IPS DF 4.7 (cell line): ENCODE data around the gene STK24.

Experiments used
- DNase-seq: peaks from one replicate; pipeline ENCODE4 v3.0.0-alpha.2; 2013; ENCODE audit warnings: low spot score; ENCODE audit errors: extremely low read depth

The STK24 gene

GRCh38 chr13:98534821-98535220, 42.1 kb downstream of the STK24 start:
- no peak for DNase-seq

GRCh38 chr13:98533912-98534311, 43.0 kb downstream of the STK24 start:
- no peak for DNase-seq

GRCh38 chr13:98532254-98532653, 44.7 kb downstream of the STK24 start:
- no peak for DNase-seq

GRCh38 chr13:98530217-98530616, 46.7 kb downstream of the STK24 start:
- DNase-seq, result no peak

- no peak for DNase-seq
Observed at GRCh38 chr13:98529171-98529570, 47.7 kb downstream of the STK24 start.

DNA sequence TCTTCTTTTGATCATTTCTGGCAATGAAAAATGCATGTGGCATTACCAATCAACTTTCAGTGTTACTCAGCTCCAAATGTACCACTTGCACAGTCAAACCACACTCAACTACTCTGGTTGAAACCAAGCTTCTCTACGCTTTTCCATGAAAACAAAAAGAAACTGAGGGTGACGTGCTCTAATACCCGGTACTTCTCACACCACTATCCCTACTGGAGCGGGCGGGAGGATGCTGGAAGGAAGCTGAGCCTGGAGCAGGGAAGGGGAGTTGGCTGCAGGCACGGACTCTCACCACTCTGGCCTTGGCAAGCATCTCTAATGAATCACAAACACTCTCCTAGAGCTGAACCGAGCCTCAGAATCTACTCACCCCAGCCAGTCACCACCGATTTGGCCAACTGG, 48.2 kb downstream of the STK24 start:
- DNase-seq, result no peak

GRCh38 chr13:98527526-98527925, 49.4 kb downstream of the STK24 start:
- DNase-seq, result no peak

DNA sequence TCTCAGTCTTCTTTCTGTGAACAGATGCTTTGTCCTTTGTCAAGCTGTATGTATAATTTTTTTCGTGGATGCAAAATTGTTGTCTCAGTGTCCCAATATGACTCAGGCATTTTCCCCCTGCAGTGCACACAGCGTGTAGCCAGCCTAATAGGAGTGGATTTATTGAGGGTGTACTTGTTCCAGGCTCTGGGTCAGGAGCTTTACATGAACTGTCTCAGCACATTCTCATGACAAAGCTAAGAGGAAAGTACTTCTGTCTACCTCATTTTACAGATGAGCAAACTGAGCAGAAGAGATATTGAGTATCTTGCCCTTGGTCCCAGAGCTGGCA, 50.8 kb downstream of the STK24 start:
- DNase-seq, result no peak

- DNase-seq, result no peak
Observed at GRCh38 chr13:98525456-98526181, 51.3 kb downstream of the STK24 start.

DNA sequence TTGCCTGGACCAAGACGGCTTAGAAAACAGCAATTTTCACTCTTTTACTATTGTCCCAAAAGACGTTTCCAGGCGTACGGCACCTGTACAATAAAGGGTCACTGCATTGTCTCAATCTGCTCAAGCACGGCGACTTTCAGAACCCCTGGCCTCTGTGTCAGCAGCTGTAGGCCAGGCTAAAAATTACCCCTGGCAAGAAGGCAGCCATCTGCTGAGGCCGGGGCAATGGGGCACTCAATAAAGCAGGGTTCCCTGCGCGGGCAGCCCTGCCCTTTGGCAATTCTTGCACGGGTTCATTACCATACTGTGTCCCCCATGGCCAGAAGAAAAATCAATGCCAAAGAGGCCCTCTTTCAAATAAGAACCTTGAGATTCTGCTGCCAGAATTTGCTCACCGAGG, 52.1 kb downstream of the STK24 start:
- DNase-seq, result no peak

- DNase-seq, result no peak
Observed at GRCh38 chr13:98524391-98524790, 52.5 kb downstream of the STK24 start.

GRCh38 chr13:98523455-98524102, 53.3 kb downstream of the STK24 start:
- no peak for DNase-seq

GRCh38 chr13:98522371-98522770, 54.5 kb downstream of the STK24 start:
- DNase-seq, result no peak

GRCh38 chr13:98521461-98522247, 55.3 kb downstream of the STK24 start:
- DNase-seq, result no peak

DNA sequence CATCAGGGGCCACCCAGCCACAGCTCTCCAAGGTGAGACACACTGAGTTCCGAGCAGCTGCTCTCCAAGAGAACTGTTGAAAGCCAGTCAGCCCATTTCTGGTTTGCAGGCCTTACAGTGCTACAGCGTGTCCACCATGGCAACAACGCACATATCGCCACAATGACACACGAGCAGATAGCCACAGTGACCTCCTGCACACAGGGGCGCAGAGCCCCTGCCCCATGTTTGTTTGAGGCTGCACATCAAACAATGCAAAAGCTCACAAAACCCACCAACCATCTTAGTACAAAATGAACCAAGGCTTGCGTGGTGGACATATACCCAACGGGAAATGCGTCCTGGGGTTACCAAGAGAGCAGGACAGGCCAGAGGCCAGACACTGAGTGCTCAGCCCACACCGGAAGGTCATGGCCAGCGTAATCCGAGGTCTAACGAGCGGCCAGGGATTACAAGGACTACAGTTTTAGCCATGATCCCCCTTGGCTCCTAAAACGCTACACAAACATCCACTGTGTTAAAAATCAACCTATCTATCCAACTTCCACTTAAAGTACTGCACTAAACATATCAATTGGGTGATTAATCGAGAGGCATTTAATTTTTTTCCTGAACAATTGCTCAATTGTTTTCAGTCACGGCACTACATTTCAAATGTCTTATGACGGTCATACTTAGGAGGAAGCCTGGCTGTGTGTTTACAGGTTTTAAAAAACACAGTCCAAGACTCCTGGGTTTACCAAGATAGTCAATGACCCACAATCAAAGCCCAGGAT, 56.0 kb downstream of the STK24 start:
- no peak for DNase-seq

DNA sequence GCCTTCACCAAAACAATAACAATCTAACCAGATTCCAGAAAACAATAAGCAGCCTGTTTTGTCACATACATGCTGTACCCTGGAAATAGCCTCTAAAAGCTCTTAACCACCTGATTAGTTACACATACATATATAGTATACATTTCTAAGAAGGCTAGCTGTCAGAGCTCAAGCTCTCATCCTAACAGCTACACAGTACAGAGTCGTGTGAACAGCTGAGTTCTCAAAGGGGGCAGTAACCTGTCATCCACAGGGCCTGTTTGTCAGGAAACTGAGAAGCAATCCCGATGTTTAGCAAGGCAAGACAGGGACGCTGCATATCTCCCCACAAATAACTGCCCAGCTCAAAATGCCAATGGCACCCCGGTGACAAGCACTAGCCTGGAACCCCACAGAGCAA, 56.9 kb downstream of the STK24 start:
- DNase-seq, result no peak

GRCh38 chr13:98517576-98518310, 59.2 kb downstream of the STK24 start:
- no peak for DNase-seq

GRCh38 chr13:98515818-98516465, 61.0 kb downstream of the STK24 start:
- DNase-seq, result no peak

DNA sequence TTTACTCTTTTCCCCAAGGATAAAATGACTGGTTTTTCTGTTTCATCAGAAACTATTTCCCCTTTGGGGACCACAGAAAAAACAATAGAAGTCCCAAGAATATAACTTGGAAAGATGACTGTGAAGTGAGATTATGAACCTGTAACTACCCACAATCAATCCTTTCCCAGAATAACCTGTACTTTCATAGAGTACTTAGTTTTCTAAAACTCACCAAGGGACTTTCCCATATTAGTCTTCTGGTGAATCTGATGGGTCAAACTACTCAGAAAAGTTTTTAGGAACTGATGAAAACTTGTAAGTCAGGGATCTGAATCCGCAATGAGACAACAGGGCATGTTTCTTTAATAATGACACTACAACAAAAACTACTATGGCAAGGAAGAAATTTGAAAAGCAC, 62.6 kb downstream of the STK24 start:
- DNase-seq, result no peak

DNA sequence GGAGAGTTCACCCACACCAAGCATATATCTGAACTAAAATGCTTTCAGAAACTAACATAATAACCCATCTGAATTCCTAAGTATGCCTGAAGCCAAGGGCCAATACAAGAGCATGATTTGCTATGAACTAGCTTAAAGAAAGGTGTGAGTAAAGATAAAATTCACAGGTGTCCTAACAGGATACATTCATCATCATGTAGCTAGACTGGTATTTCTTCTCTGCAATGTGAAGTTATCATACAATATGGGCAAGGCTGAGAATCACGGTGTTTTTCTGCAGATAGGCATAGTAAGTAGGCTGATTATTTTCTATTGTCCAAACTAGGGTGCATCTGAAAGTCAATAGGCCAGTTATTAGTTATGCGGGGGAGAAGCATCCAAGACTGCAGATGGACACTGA, 63.1 kb downstream of the STK24 start:
- DNase-seq, result no peak
